HEK293 (cell line): Measurements from ENCODE around the gene AP1S2.

Experiments
- CTCF ChIA-PET: fragments of 350-600 bp; formaldehyde crosslinking; extraction: SDS; loops from one replicate; lab custom pipeline; 2021; ENCODE audit warnings: antibody characterized with exemption; lab: Yijun Ruan, JAX
- POLR2A ChIA-PET: fragments of 300-600 bp; formaldehyde crosslinking; extraction: SDS; loops from one replicate; lab custom pipeline; 2020; ENCODE audit warnings: antibody characterized with exemption, inconsistent platforms; lab: Yijun Ruan, JAX
- H3K27ac ChIP-seq: fragments of 200-500 bp; sonication (Bioruptor generic); 2 replicates; pipeline ENCODE4 v1.5.1; 2014; ENCODE audit warnings: low read depth, low read length, control low read depth, inconsistent platforms; ENCODE audit errors: extremely low read depth
- H3K36me3 ChIP-seq, 2 experiments: fragments of 200-500 bp in 1 of 2; sonication (Bioruptor generic) in 1 of 2; 1 replicate in 1 of 2; 2 replicates in 1 of 2; pipeline ENCODE4 v1.5.1; 2014 to 2017; ENCODE audit warnings: inconsistent platforms in 2 of 2, low read length in 2 of 2; ENCODE audit not compliant: control insufficient read depth in 2 of 2, insufficient read depth in 1 of 2
- H3K4me1 ChIP-seq: fragments of 200-500 bp; sonication (Bioruptor generic); 2 replicates; pipeline ENCODE4 v1.5.1; 2014; ENCODE audit warnings: mild to moderate bottlenecking, low read length, inconsistent platforms; ENCODE audit not compliant: control insufficient read depth, insufficient read depth
- H3K4me3 ChIP-seq: 2 replicates; pipeline ENCODE4 v1.5.1; 2011; ENCODE audit warnings: low read depth, mild to moderate bottlenecking, control low read depth, low read length, moderate library complexity
- H3K9me3 ChIP-seq: fragments of 200-500 bp; sonication (Bioruptor generic); 2 replicates; pipeline ENCODE4 v1.5.1; 2014; ENCODE audit warnings: low read depth, low read length, inconsistent platforms; ENCODE audit not compliant: control insufficient read depth, insufficient read depth
- BCL6B ChIP-seq: fragments of 450-650 bp; formaldehyde crosslinking; IDR thresholded peaks from 2 replicates; pipeline ENCODE4 v1.5.1; 2017; ENCODE audit warnings: missing biosample characterization, missing genetic modification characterization
- GLI4 ChIP-seq: fragments of 450-650 bp; formaldehyde crosslinking; IDR thresholded peaks from 2 replicates; pipeline ENCODE4 v1.5.1; 2016; ENCODE audit warnings: missing biosample characterization, missing genetic modification characterization
- KLF7 ChIP-seq: fragments of 450-650 bp; formaldehyde crosslinking; IDR thresholded peaks from 2 replicates; pipeline ENCODE4 v1.5.1; 2016; ENCODE audit warnings: missing biosample characterization, missing genetic modification characterization, borderline replicate concordance
- PRDM6 ChIP-seq: fragments of 450-650 bp; formaldehyde crosslinking; IDR thresholded peaks from 2 replicates; pipeline ENCODE4 v1.5.1; 2017; ENCODE audit warnings: missing biosample characterization, missing genetic modification characterization
- TCF7L2 ChIP-seq: IDR thresholded peaks from 2 replicates; pipeline ENCODE4 v1.6.1; 2011; ENCODE audit warnings: low read depth, mild to moderate bottlenecking, inconsistent platforms, low read length, moderate library complexity, borderline replicate concordance
- YY1 ChIP-seq: fragments of 450-650 bp; formaldehyde crosslinking; IDR thresholded peaks from 2 replicates; pipeline ENCODE4 v1.5.1; 2018; ENCODE audit warnings: missing biosample characterization, missing genetic modification characterization
- ZBTB44 ChIP-seq: fragments of 450-650 bp; IDR thresholded peaks from 2 replicates; pipeline ENCODE4 v1.5.1; 2018; ENCODE audit warnings: missing biosample characterization, mild to moderate bottlenecking, missing genetic modification characterization
- ZBTB48 ChIP-seq: fragments of 450-650 bp; formaldehyde crosslinking; IDR thresholded peaks from 2 replicates; pipeline ENCODE4 v1.5.1; 2016; ENCODE audit warnings: missing biosample characterization, missing genetic modification characterization
- ZBTB8A ChIP-seq: fragments of 450-650 bp; formaldehyde crosslinking; IDR thresholded peaks from 2 replicates; pipeline ENCODE4 v1.5.1; 2016; ENCODE audit warnings: missing biosample characterization, missing genetic modification characterization
- ZNF10 ChIP-seq: fragments of 450-650 bp; formaldehyde crosslinking; IDR thresholded peaks from 2 replicates; pipeline ENCODE4 v1.5.1; 2017; ENCODE audit warnings: missing biosample characterization, missing genetic modification characterization
- ZNF114 ChIP-seq: fragments of 450-650 bp; formaldehyde crosslinking; IDR thresholded peaks from 2 replicates; pipeline ENCODE4 v1.5.0; 2017; ENCODE audit warnings: missing biosample characterization, missing genetic modification characterization
- ZNF157 ChIP-seq: fragments of 450-650 bp; formaldehyde crosslinking; IDR thresholded peaks from 2 replicates; pipeline ENCODE4 v1.5.1; 2016; ENCODE audit warnings: missing biosample characterization, missing genetic modification characterization
- ZNF2 ChIP-seq: fragments of 450-650 bp; formaldehyde crosslinking; IDR thresholded peaks from 2 replicates; pipeline ENCODE4 v1.5.1; 2016; ENCODE audit warnings: missing biosample characterization, missing genetic modification characterization
- ZNF280C ChIP-seq: fragments of 450-650 bp; formaldehyde crosslinking; IDR thresholded peaks from 2 replicates; pipeline ENCODE4 v1.5.1; 2016; ENCODE audit warnings: missing biosample characterization, missing genetic modification characterization
- ZNF302 ChIP-seq: fragments of 450-650 bp; formaldehyde crosslinking; IDR thresholded peaks from 2 replicates; pipeline ENCODE4 v1.5.1; 2016; ENCODE audit warnings: missing biosample characterization, missing genetic modification characterization, low read depth
- ZNF366 ChIP-seq: fragments of 450-650 bp; formaldehyde crosslinking; conservative IDR thresholded peaks from 2 replicates; pipeline ENCODE4 v1.5.1; 2016; ENCODE audit warnings: missing biosample characterization, missing genetic modification characterization
- ZNF449 ChIP-seq: fragments of 450-650 bp; formaldehyde crosslinking; IDR thresholded peaks from 2 replicates; pipeline ENCODE4 v1.5.1; 2017; ENCODE audit warnings: missing biosample characterization, mild to moderate bottlenecking, missing genetic modification characterization, moderate library complexity
- ZNF513 ChIP-seq: fragments of 450-650 bp; IDR thresholded peaks from 2 replicates; pipeline ENCODE4 v1.5.1; 2018; ENCODE audit warnings: missing biosample characterization, missing genetic modification characterization
- ZNF521 ChIP-seq: fragments of 450-650 bp; formaldehyde crosslinking; IDR thresholded peaks from 2 replicates; pipeline ENCODE4 v1.5.1; 2017; ENCODE audit warnings: missing biosample characterization, mild to moderate bottlenecking, missing genetic modification characterization
- ZNF544 ChIP-seq: fragments of 450-650 bp; formaldehyde crosslinking; IDR thresholded peaks from 2 replicates; pipeline ENCODE4 v1.5.0; 2017; ENCODE audit warnings: missing biosample characterization, missing genetic modification characterization
- ZNF548 ChIP-seq: fragments of 450-650 bp; formaldehyde crosslinking; IDR thresholded peaks from 2 replicates; pipeline ENCODE4 v1.5.1; 2016; ENCODE audit warnings: missing biosample characterization, missing genetic modification characterization
- ZNF645 ChIP-seq: fragments of 450-650 bp; formaldehyde crosslinking; IDR thresholded peaks from 2 replicates; pipeline ENCODE4; 2016; ENCODE audit warnings: missing biosample characterization, missing genetic modification characterization
- ZNF837 ChIP-seq: fragments of 450-650 bp; formaldehyde crosslinking; IDR thresholded peaks from 2 replicates; pipeline ENCODE4 v1.5.1; 2016; ENCODE audit warnings: missing biosample characterization, missing genetic modification characterization
- ZNF843 ChIP-seq: fragments of 450-650 bp; formaldehyde crosslinking; IDR thresholded peaks from 2 replicates; pipeline ENCODE4 v1.5.1; 2016; ENCODE audit warnings: missing biosample characterization, missing genetic modification characterization
- ZSCAN30 ChIP-seq: fragments of 450-650 bp; IDR thresholded peaks from 2 replicates; pipeline ENCODE4 v1.5.1; 2018; ENCODE audit warnings: missing biosample characterization, mild to moderate bottlenecking, missing genetic modification characterization, moderate library complexity

The AP1S2 gene

GRCh38 chrX:15877380-15877779 lies 22.8 kb upstream of the AP1S2 start (continued):
- TF ChIP-seq ZNF280C (tag by site-specific recombination) (no peak), ZNF157 (no peak), YY1 (tag by site-specific recombination) (no peak), TCF7L2 (no peak), ZNF302 (tag by site-specific recombination) (no peak), ZBTB48 (tag by site-specific recombination) (no peak), ZNF548 (tag by site-specific recombination) (no peak), ZNF837 (tag by site-specific recombination) (no peak), KLF7 (tag by site-specific recombination) (no peak)

- Histone ChIP-seq H3K9me3 (no peaks in the 10 kb centered on the region), H3K4me1 (0 out of 2 replicates have a peak, but pooled peaks cover 6% of the 10 kb centered on the region), H3K4me3 (no peak overlapping the region), H3K36me3 (no peaks in the 10 kb centered on the region), H3K27ac (no peak overlapping the region)
- POLR2A ChIA-PET = no interaction called here
- CTCF ChIA-PET = no interaction called here
- TF ChIP-seq ZNF10 (tag by site-specific recombination) (no peak), TCF7L2 (peak; percentile 54; the same call in 1 of the 2 replicates), KLF7 (tag by site-specific recombination) (no peak), ZNF843 (tag by site-specific recombination) (peak; percentile 48; the same call in 1 of the 2 replicates), ZNF544 (tag by site-specific recombination) (0 out of 2 replicates have a peak, but pooled peaks have one; percentile 28), ZNF513 (tag by site-specific recombination) (no peak), ZBTB8A (tag by site-specific recombination) (peak; percentile 14; the same call in 1 of the 2 replicates), PRDM6 (tag by site-specific recombination) (0 out of 2 replicates have a peak, but pooled peaks have one; percentile 17), GLI4 (tag by site-specific recombination) (no peak), ZNF645 (no peak), BCL6B (tag by site-specific recombination) (peak; percentile 77), ZNF366 (tag by site-specific recombination) (no peak), ZNF2 (tag by site-specific recombination) (no peak), ZNF114 (tag by site-specific recombination) (no peak), ZBTB44 (tag by site-specific recombination) (no peak), ZNF449 (tag by site-specific recombination) (peak; percentile 84; the same call in 1 of the 2 replicates), ZSCAN30 (no peak), ZNF521 (tag by site-specific recombination) (no peak)
Observed at GRCh38 chrX:15874672-15875071, 20.1 kb upstream of the AP1S2 start.
